Trophoblast cell (in vitro differentiated cells and primary cell): ENCODE data around the gene SLC47A2.

Experiments used
- DNase-seq, 2 donors: peaks; one replicate each; pipeline ENCODE4 v3.0.0-alpha.2; 2016
- H2AFZ ChIP-seq: 2 replicates; pipeline ENCODE4 v1.6.1; 2013; ENCODE audit warnings: low read length, moderate library complexity, mild to moderate bottlenecking; ENCODE audit not compliant: insufficient read depth, poor library complexity
- H2AK5ac ChIP-seq: 2 replicates; pipeline ENCODE4 v1.6.1; 2013; ENCODE audit warnings: mild to moderate bottlenecking, low read length
- H2BK120ac ChIP-seq: 2 replicates; pipeline ENCODE4 v1.6.1; 2013; ENCODE audit warnings: low read length, mild to moderate bottlenecking, moderate library complexity; ENCODE audit not compliant: insufficient read depth, poor library complexity
- H2BK12ac ChIP-seq: 2 replicates; pipeline ENCODE4 v1.6.1; 2013; ENCODE audit warnings: mild to moderate bottlenecking, low read length, moderate library complexity
- H2BK5ac ChIP-seq: 2 replicates; pipeline ENCODE4 v1.6.1; 2013; ENCODE audit warnings: low read length, low read depth, moderate library complexity, mild to moderate bottlenecking; ENCODE audit not compliant: poor library complexity
- H3K14ac ChIP-seq: 2 replicates; pipeline ENCODE4 v1.6.1; 2013; ENCODE audit warnings: mild to moderate bottlenecking, low read length
- H3K18ac ChIP-seq: 2 replicates; pipeline ENCODE4 v1.6.1; 2013; ENCODE audit warnings: mild to moderate bottlenecking, low read length
- H3K23ac ChIP-seq: 2 replicates; pipeline ENCODE4 v1.6.1; 2013; ENCODE audit warnings: low read length
- H3K27ac ChIP-seq: 2 replicates; pipeline ENCODE4 v1.5.1; 2013; ENCODE audit warnings: low read depth, mild to moderate bottlenecking, inconsistent platforms, low read length, moderate library complexity
- H3K27me3 ChIP-seq: 2 replicates; pipeline ENCODE4 v1.6.1; 2013; ENCODE audit warnings: inconsistent platforms, mild to moderate bottlenecking, low read length, moderate library complexity; ENCODE audit not compliant: insufficient read depth
- H3K36me3 ChIP-seq, 2 experiments: 1 replicate in 1 of 2; 2 replicates in 1 of 2; pipeline ENCODE4 v1.6.1; 2013; ENCODE audit warnings: low read length in 2 of 2, mild to moderate bottlenecking in 2 of 2, moderate library complexity in 1 of 2; ENCODE audit not compliant: insufficient read depth in 2 of 2, control insufficient read depth in 1 of 2
- H3K4ac ChIP-seq: 2 replicates; pipeline ENCODE4 v1.6.1; 2013; ENCODE audit warnings: low read depth, mild to moderate bottlenecking, low read length, moderate library complexity
- H3K4me1 ChIP-seq, 2 experiments: 1 replicate in 1 of 2; 2 replicates in 1 of 2; pipeline ENCODE4 v1.6.1; 2013; ENCODE audit warnings: low read length in 2 of 2, mild to moderate bottlenecking in 2 of 2, moderate library complexity in 1 of 2; ENCODE audit not compliant: insufficient read depth in 2 of 2, control insufficient read depth in 1 of 2
- H3K4me2 ChIP-seq: 2 replicates; pipeline ENCODE4 v1.6.1; 2013; ENCODE audit warnings: inconsistent platforms, mild to moderate bottlenecking, low read length, moderate library complexity
- H3K4me3 ChIP-seq: 2 replicates; pipeline ENCODE4 v1.5.1; 2013; ENCODE audit warnings: mild to moderate bottlenecking, low read depth, low read length, inconsistent platforms
- H3K79me1 ChIP-seq: one replicate; pipeline ENCODE4 v1.6.1; 2013; ENCODE audit warnings: low read length
- H3K79me2 ChIP-seq: 2 replicates; pipeline ENCODE4 v1.6.1; 2013; ENCODE audit warnings: low read length, mild to moderate bottlenecking; ENCODE audit not compliant: control insufficient read depth, insufficient read depth, poor library complexity
- H3K9ac ChIP-seq: 2 replicates; pipeline ENCODE4 v1.6.1; 2013; ENCODE audit warnings: mild to moderate bottlenecking, low read length
- H3K9me3 ChIP-seq: 2 replicates; pipeline ENCODE4 v1.6.1; 2013; ENCODE audit warnings: low read depth, mild to moderate bottlenecking, control low read depth, inconsistent platforms, low read length; ENCODE audit not compliant: insufficient read depth
- H4K12ac ChIP-seq: 2 replicates; pipeline ENCODE4 v1.6.1; 2013; ENCODE audit warnings: low read depth, mild to moderate bottlenecking, low read length, moderate library complexity
- H4K8ac ChIP-seq: 2 replicates; pipeline ENCODE4 v1.6.1; 2013; ENCODE audit warnings: low read depth, mild to moderate bottlenecking, low read length, moderate library complexity
- H4K91ac ChIP-seq: one replicate; pipeline ENCODE4 v1.6.1; 2013; ENCODE audit warnings: low read depth, mild to moderate bottlenecking, low read length, moderate library complexity
- WGBS: extraction: QIAGEN DNeasy Blood & Tissue Kit; methylation state at CpG from one replicate; pipeline ENCODE4 v1.1.7; 2013; ENCODE audit warnings: missing lambda C conversion rate; ENCODE audit not compliant: insufficient read length, insufficient coverage; ENCODE audit errors: extremely low coverage; 5-methylcytosine and 5-hydroxymethylcytosine counted together

The SLC47A2 gene

DNA sequence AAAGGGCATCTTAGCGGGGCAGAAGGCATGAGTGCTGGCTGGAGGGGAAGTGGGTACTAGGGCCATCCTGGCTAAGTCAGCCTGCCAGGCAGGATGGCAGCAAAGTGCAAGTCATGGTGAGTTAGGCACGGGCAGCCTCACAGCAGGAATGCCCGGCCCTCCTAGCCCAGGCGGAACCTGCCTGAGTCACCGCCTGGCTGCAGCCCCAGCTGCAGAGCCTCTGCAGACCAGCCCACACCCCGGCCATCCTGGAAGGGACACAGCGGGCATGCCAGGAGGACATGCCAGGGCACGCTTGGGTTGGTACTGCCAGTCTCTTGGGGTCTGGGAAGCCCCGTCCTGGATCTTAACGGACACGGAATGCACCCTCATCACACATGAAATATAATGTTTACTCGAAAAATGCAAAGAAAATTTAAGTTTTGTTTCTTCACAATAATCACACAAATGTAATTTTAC, 36.7 kb upstream of the SLC47A2 start:
- Histone ChIP-seq H4K8ac (no peak overlapping the region), H3K27ac (no peak overlapping the region), H3K9ac (no peak overlapping the region), H3K9me3 (peaks cover 7% of the 10 kb centered on the region), H4K91ac (no peak overlapping the region), H3K4ac (no peak overlapping the region), H4K12ac (no peak overlapping the region), H2BK120ac (no peak overlapping the region), H2BK5ac (no peak overlapping the region), H3K4me3 (no peak overlapping the region), H2AK5ac (no peak overlapping the region), H2AFZ (no peak overlapping the region), H3K23ac (no peak overlapping the region), H3K18ac (no peak overlapping the region), H3K4me1 (no peaks in the 10 kb centered on the region), H2BK12ac (no peak overlapping the region), H3K14ac (no peak overlapping the region), H3K79me1 (no peaks in the 10 kb centered on the region), H3K4me2 (no peak overlapping the region), H3K36me3 (no peaks in the 10 kb centered on the region), H3K79me2 (no peaks in the 10 kb centered on the region), H3K27me3 (no peaks in the 10 kb centered on the region)
- peak; percentile 18 to 23 for DNase-seq
- WGBS: no CpG with 5 or more reads among the region's 12 CpGs

DNA sequence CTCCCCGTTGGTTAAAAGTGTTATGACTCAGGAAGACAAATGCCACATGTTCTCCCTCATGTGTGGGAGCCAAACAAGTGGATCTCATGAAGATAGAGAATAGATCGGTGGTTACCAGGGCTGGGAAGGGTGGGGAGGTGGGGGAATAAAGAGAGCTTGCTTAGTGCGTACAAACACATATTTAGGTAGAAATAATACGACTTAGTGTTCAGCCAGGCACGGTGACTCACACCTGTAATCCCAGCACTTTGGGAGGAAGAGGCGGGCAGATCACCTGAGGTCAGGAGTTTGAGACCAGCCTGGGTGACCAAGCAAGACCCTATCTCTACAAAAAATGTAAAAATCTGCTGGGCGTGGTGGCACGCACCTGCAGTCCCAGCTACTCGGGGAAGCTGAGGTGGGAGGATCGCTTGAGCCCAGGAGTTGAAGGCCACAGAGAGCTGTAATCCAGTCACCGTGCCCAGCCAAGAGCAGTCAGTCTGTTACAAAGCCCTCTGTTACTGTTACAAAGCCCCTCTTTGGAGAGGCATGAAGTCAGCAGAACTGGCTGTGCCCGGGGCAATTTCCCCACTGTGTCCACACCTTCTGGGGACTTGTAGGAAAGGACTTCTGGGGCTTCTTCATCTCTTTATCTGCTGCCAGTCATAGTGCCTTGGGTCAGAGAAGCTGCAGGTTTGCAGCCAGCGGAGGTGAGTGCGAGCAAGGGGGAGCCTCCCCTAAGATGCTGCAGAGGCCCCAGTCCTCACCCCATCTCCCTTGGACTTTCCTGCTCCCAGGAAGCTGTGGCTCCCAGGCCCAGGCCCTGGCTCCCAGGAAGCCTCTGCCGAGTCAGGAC, 36.0 kb upstream of the SLC47A2 start:
- Histone ChIP-seq H3K14ac (no peak overlapping the region), H2BK5ac (no peak overlapping the region), H2AFZ (no peak overlapping the region), H3K4me2 (no peak overlapping the region), H3K27ac (no peak overlapping the region), H4K91ac (no peak overlapping the region), H2BK12ac (no peak overlapping the region), H2AK5ac (no peak overlapping the region), H3K4me1 (no peaks in the 10 kb centered on the region), H3K4ac (no peak overlapping the region), H4K8ac (no peak overlapping the region), H3K23ac (no peak overlapping the region), H3K9me3 (peaks cover 7% of the 10 kb centered on the region), H2BK120ac (no peak overlapping the region), H3K4me3 (no peak overlapping the region), H3K79me1 (no peaks in the 10 kb centered on the region), H3K27me3 (no peaks in the 10 kb centered on the region), H3K79me2 (no peaks in the 10 kb centered on the region), H4K12ac (no peak overlapping the region), H3K18ac (no peak overlapping the region), H3K36me3 (no peaks in the 10 kb centered on the region), H3K9ac (no peak overlapping the region)
- WGBS: no CpG with 5 or more reads among the region's 15 CpGs
- DNase-seq: peak; percentile 68 to 70

DNA sequence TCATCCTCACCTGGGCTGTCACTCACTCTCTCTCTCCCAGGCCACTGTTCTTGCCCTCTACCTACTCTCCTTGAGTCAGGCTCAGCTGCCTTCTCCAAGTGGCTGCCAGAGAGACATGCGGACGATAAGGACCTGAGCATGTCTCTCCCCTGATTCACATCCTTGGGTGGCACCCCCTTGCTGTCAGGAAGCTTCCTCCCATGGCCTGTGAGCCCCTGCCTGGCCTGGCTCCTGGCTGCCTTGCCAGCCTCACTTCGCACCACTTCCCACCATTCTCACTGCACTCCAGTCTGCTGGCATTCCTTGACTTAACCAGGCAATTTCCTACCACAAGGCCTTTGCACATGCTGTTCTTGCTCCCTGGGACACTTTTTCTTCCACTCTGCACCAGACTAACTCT, 34.5 kb upstream of the SLC47A2 start:
- DNase-seq: no peak
- Histone ChIP-seq H3K9ac (no peak overlapping the region), H2AFZ (no peak overlapping the region), H3K27ac (no peak overlapping the region), H2BK5ac (no peak overlapping the region), H3K14ac (no peak overlapping the region), H3K27me3 (no peaks in the 10 kb centered on the region), H3K4me3 (peak overlapping the region; percentile 47), H2BK120ac (no peak overlapping the region), H3K36me3 (no peaks in the 10 kb centered on the region), H3K18ac (no peak overlapping the region), H3K79me2 (no peaks in the 10 kb centered on the region), H4K91ac (no peak overlapping the region), H3K23ac (no peak overlapping the region), H3K4ac (no peak overlapping the region), H2BK12ac (no peak overlapping the region), H3K79me1 (no peaks in the 10 kb centered on the region), H3K9me3 (peaks cover 6% of the 10 kb centered on the region), H3K4me1 (no peaks in the 10 kb centered on the region), H4K12ac (no peak overlapping the region), H2AK5ac (no peak overlapping the region), H4K8ac (no peak overlapping the region), H3K4me2 (no peak overlapping the region)
- WGBS: no CpG with 5 or more reads among the region's 3 CpGs

DNA sequence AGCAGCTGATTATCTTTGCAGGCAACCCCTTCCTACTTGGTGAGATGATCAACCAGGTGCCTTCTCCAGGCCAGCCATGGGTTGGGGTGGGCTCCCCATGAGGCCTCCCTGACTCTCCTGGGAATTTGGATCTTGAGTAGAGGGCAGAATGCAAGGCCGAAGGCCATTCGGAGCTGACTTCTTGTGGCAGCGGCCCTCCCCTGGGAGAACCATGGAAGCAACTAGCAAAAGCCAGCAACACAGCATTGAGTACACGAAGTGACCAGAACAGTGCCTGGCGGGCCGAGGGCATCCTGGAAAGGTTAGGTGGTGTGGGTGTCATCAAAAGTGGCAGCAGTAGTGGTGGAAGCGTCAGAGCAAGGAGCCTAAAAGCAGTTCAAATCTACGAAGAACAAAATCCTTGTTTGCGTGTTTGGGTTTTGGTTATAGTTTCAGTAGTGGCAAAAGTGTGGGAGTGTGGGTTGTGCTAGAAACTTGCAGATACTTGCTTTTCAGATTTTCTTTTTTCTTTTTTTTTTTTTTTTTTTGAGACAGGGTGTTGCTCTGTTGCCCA, 33.7 kb upstream of the SLC47A2 start:
- H3K18ac ChIP-seq: no peak overlapping the region
- no peak overlapping the region for H2BK120ac ChIP-seq
- H2BK5ac ChIP-seq: no peak overlapping the region
- no CpG with 5 or more reads among the region's 9 CpGs for WGBS
- H3K4ac ChIP-seq: no peak overlapping the region
- H2BK12ac ChIP-seq: no peak overlapping the region
- no peak overlapping the region for H4K91ac ChIP-seq
- peaks cover 6% of the 10 kb centered on the region for H3K9me3 ChIP-seq
- H3K4me3 ChIP-seq: no peak overlapping the region
- no peak overlapping the region for H3K9ac ChIP-seq
- H3K23ac ChIP-seq: no peak overlapping the region
- H3K4me1 ChIP-seq: no peaks in the 10 kb centered on the region
- H3K36me3 ChIP-seq: no peaks in the 10 kb centered on the region
- no peak overlapping the region for H2AFZ ChIP-seq
- H3K14ac ChIP-seq: no peak overlapping the region
- no peak overlapping the region for H3K27ac ChIP-seq
- no peak overlapping the region for H2AK5ac ChIP-seq
- H3K79me2 ChIP-seq: no peaks in the 10 kb centered on the region
- no peaks in the 10 kb centered on the region for H3K27me3 ChIP-seq
- H4K8ac ChIP-seq: no peak overlapping the region
- H3K79me1 ChIP-seq: no peaks in the 10 kb centered on the region
- H4K12ac ChIP-seq: no peak overlapping the region
- H3K4me2 ChIP-seq: no peak overlapping the region
- DNase-seq: no peak
